ENCODE results near the gene A4GNT.

DNA sequence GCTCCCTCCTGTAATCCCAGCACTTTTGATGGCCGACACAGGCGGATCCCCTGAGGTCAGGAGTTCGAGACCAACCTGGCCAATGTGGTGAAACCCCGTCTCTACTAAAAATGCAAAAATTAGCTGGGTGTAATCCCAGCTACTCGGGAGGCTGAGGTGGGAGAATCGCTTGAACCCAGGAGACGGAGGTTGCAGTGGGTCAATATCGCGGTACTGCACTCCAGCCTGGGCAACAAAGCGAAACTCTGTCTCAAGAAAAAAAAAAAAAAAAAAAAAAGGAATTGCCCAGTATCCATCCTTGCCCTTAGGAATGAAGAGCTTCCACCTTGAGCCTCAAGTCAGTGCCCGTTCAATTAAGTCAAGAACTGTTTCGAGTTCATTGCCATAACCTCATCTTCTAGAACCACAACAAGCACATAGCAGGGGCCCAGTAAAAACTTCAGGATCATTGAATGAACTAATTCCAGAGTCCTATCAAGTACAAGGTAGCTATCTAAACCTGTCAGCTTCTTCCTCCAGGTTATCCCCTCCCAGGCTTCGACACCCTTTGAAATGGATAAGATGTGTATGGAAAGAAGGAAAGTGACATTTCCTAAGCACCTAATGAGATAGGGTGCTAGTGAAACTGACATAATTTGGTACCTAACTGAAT is 41.7 kb upstream of the A4GNT start:
- TF ChIP-seq CTCF (IDR thresholded peaks at IDR 0.05; ENCODE audit: insufficient read depth, low read length, poor library complexity, severe bottlenecking), result no peak
- no peak for TF ChIP-seq EZH2phosphoT487 (conservative IDR thresholded peaks at IDR 0.05; ENCODE audit: low read length)
